Measurements from ENCODE around the gene WFIKKN2. TPM values are rescaled to one million over a fixed set of nuclear protein-coding genes. Genes with fewer than 3 reads are reported as not detected.

Gene WFIKKN2
- total RNA-seq, 1 donor: under 0.01 TPM

DNA sequence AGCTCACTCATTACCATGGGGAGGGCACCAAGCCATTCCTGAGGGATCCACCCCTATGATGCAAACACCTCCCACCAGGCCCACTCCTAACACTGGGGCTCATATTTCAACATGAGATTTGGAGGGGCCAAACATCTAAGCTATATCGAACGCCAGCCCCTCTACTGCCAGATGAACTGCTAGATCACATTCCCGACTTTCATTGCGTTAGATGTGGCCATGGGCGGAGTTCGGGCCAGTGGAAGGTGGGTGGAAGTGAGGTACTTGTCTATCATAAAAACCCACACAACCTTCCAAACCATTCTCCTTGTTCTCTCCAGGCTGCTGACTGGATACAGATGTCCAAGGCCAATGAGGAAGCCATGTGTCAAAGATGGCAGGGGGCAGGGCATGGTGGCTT lies 41.0 kb upstream of the WFIKKN2 start:
- TF ChIP-seq CTCF (IDR thresholded peaks at IDR 0.05; ENCODE audit: insufficient read depth, low read length): no peak

GRCh38 chr17:50797135-50797810 lies 38.1 kb upstream of the WFIKKN2 start:
- no peak for DNase-seq (ENCODE audit: low read depth)
- no peak overlapping the region for H3K4me3 ChIP-seq (ENCODE audit: low read depth, low read length)
- no peak for TF ChIP-seq CTCF (IDR thresholded peaks at IDR 0.05; ENCODE audit: insufficient read depth, low read length)

More for the DNA sequence above, 41.0 kb upstream of the WFIKKN2 start:
- no peak for DNase-seq (ENCODE audit: low read depth)
- H3K4me3 ChIP-seq (ENCODE audit: low read depth, low read length): no peak overlapping the region

DNA sequence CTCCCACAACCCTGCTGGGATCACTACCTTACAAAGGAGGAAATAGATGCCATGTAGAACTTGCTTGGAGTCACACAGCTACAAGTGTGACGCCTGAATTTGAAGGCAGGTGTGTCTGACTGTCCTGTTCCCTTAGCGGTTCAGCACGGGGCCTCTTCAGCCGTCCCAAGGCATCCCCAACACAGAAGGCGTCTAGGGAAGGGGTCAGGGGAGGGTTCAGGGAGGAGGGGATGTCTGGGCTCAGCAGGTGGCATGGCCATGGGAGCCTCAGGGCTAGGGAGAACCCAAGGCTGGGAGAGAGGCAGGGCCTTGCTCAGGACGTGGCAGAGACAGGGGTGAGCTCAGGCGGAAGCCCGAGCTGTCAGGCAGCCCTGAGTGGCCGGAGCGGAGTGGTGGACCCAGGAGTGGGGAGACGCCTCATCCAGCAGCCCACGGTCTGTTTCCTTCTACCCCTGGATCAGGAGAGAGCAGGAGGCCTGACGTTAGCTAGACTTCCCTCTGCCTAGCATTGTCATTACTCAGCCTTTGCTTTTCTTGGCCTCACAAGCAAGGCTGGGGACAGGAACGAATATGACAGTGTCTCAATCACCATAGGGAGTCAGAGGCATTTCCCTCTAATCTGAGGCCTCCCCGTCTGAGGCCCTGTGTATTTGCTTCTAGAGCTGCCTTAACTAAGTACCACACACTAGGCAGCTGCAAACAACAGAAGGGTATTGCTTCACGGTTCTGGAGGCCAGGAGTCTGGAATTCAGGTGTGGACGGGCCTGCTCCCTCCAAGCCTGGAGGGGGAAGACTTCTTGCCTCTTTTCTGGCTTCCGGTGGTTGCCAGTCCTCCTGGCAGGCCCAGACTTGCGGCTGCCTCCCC lies 36.7 kb upstream of the WFIKKN2 start:
- no peak for TF ChIP-seq CTCF (IDR thresholded peaks at IDR 0.05; ENCODE audit: insufficient read depth, low read length)
- no peak overlapping the region for H3K4me3 ChIP-seq (ENCODE audit: low read depth, low read length)
- no peak for DNase-seq (ENCODE audit: low read depth)

- no peak overlapping the region for H3K4me3 ChIP-seq (ENCODE audit: low read depth, low read length)
- DNase-seq (ENCODE audit: low read depth): no peak
- no peak for TF ChIP-seq CTCF (IDR thresholded peaks at IDR 0.05; ENCODE audit: insufficient read depth, low read length)
Observed at GRCh38 chr17:50799582-50799981, 35.8 kb upstream of the WFIKKN2 start.

GRCh38 chr17:50800196-50800700 lies 35.1 kb upstream of the WFIKKN2 start:
- no peak for DNase-seq (ENCODE audit: low read depth)
- no peak for TF ChIP-seq CTCF (IDR thresholded peaks at IDR 0.05; ENCODE audit: insufficient read depth, low read length)
- no peak overlapping the region for H3K4me3 ChIP-seq (ENCODE audit: low read depth, low read length)

DNA sequence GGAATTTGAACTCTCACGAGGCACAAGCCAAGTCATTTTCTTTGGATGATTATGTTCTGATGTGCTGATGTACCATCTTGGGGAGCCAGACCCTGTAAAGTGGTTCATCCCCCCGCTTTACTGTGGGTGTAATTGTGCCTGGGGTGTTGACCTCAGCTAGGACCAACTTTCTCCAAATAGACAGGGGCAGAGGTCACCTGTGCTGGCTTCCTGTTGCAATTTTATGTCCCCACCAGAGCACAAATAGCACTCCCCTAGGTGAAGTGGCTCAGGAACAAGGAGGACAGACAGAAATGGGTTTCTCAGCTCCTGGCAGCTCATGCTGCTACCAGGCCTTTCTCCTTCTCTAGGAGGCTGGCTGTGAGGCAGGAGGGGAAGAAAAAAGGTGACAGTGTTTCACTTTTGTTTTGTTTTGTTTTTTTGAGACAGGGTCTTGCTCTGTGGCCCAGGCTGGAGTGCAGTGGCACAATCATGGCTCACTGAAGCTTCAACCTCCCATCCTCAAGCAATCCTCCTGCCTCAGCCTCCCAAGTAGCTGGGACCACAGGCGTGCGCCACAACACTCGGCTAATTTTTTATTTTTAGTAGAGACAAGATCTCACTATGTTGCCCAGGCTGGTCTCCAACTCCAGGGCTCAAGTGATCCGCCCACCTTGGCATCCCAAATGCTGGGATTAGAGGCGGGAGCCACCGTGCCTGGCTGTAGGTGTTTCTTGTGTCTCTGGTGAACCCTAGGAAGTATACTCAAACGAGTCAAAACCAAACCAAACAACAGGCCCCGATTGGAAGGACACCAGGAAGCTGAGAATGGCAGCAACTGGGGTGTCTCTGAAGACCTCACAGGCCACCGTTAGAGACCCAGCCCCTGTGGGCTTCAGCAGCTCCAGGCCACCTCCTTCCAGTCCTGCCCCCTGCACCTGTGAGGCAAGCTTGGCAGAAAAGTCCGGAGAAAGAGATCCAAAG lies 32.5 kb upstream of the WFIKKN2 start:
- TF ChIP-seq CTCF (IDR thresholded peaks at IDR 0.05; ENCODE audit: insufficient read depth, low read length): no peak
- DNase-seq (ENCODE audit: low read depth): no peak
- no peak overlapping the region for H3K4me3 ChIP-seq (ENCODE audit: low read depth, low read length)

Data from fibroblast of the aortic adventitia (primary cell).